HUDEP-2 (cell line): Measurements from ENCODE around the gene MSMP.

Experiments used
- DNase-seq, 76 experiments: peaks; one replicate each; lab custom pipeline; 2025; ENCODE audit not compliant: unreplicated experiment in 76 of 76; lab: John Stamatoyannopoulos, UW

The MSMP gene, protein sequence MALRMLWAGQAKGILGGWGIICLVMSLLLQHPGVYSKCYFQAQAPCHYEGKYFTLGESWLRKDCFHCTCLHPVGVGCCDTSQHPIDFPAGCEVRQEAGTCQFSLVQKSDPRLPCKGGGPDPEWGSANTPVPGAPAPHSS

DNA sequence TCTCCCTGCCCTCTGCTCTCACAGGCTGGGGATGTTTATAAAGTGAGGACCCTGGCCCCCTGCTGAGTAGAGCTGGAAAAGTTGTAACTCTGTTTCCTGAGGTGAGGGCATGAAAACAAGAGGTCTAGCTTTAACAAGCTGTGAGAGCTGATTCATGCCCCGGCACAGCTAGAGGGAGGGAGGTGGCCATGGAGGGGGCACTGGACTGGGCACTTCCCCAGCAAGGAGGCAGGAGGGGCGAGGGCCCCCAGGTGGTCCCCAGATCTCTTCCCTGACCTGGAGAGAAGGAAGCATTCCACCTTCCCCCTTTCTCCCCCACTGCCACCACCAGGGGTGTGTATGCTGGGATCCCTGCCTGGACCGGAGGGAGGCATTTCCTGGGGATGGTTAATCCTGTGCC is at the start of gene MSMP:
TSS of gene MSMP (minus strand) at position 13 of the 400 bp plus-strand sequence. CDS start 147 bp downstream, outside the sequence.
- DNase-seq: no peak

DNA sequence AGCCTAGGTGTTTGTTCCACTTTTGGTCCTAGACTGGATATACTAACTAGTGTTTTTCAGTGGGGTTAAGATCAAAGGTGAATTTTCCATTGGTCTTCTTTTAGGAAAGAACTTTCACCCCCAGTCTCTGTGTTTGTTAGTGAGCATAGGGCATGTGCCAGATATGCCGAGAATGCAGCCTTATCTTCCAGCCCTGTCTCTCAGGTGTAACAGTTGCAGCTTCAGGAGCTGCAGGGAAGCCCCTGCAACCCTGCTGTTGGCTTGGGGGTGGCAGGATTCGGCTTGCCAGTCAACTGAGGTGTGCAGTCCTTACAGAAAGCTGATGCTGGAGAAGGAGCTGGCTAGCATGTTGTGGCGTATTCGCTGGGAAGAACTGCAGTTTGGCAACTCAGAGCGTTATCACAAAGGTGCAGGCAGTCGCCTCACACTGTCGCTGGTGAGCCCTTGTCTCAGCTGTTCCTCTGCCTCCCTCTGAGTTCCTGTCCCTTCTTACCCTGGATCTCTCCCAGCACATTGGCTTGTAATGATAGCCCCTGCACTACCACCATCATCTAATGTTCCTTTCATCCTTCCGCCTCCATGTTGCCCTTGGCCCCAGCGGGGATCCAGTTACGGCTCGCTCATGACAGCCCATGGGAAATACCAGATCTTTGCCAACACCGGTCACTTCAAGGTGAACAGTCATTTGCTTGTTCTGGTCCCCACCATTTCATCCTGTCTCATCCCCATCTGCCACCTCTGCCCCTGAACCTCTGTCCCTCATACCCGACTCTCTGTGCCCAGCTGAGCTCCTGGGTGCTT is 47.5 kb upstream of the MSMP start:
- no peak for DNase-seq

DNA sequence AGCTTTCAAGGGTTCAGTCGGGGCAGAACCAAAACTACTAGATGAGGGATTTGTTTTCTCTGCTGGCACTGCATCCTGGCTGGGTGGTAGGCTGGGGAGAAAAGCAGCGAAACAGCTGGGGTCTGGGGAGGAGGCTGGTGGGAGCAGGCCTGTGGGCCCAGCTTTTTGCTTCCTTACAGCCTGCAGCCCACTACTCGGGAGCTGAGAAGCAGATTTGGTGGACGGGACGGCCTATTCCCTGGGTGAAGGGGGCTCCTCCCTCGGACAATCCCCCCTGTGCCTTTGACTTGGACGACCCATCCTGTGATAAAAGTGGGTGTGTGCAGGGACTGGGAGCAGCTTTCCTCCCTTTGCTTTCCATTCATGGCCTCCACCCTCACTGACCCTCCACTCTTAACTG is 46.5 kb upstream of the MSMP start:
- no peak for DNase-seq

DNA sequence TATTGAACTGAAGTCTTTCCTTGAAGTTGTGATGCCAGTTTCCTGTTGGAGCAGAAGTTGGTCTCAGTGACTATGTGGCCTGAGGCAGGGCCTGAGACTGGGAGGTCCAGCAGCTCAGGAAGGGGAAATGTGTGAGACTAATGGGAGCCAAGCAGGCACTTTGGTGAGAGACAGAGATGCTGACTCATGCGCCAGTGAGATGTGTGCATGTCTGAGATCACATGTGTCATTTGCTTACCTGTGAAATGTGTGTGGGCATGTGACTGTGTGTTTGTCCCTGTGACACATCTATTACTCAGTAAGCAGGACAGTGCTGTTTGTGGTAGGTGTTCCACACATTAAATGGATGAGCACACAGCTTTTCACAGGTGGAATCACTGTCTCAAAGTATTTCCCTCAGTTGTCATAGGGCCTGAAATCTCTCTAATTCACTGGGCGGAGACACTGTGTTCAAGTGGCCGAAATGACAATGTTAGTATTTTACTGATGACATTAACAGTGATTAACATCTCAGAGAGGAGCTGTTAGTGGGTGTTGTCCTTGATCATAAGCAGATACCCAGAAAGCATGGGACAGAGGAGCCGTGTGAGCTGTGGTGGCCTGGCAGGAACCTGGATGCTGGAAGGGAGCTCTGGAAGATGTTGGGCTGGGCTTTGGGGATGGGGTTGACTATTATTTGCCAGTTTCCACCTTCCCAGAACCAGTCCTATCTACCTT is 44.7 kb upstream of the MSMP start:
- peak in 5 of 76 experiments; percentile 1 to 40 (median 6) for DNase-seq

DNA sequence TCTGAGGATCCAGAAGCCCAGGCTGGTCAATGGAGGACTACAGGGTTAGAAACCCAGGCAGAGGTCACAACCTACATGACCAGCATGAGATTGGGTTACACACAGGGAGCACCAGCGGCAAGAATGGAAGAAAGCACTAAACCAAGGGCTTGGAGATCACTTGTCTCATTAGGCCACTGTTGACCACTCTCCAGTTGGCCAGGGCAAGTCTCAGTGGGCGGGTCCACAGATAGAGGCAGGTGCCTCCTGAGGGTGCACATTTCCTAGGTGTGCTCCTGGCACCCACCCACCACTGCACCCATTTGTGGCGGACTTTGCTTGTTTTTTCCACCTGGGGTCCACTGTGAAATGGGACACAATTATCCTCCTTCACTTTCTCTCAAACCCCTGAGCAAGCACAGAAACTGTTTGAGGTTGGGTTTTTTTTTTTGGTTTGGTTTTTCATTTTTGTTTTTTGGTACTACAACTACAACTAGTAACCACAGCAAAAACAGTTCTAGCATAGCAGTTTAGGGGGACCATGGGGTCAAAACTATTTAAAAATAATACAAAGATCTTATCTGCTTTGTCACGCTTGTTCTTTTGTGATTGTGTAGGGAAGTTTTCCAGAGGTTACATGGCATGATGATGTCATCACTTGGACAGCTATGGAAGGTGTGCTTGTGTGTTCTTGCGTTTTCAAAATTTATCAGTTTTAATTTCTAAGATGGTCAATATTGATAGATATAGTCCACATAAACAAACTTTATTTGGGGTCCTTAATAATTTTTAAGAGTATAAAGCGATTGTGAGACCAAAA is 43.4 kb upstream of the MSMP start:
- DNase-seq: no peak

DNA sequence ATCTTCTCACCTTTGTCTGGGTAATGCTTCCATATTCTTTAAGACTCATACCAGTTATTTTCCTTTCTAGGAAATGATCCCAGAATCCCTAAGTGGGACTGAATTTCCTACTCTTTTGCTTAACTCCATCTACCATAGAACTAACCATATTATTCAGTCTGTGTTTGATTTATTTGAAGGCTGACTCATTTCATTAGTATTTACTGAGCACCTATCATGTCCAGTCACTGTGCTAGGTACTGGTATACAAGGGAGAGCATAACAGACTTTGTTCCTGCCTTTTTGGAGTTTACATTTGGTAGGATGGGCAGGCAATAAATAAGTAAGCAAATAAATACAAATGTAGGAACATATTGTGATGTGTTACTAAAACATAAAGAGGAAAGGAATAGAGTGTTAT is 41.6 kb upstream of the MSMP start:
- DNase-seq: no peak

DNA sequence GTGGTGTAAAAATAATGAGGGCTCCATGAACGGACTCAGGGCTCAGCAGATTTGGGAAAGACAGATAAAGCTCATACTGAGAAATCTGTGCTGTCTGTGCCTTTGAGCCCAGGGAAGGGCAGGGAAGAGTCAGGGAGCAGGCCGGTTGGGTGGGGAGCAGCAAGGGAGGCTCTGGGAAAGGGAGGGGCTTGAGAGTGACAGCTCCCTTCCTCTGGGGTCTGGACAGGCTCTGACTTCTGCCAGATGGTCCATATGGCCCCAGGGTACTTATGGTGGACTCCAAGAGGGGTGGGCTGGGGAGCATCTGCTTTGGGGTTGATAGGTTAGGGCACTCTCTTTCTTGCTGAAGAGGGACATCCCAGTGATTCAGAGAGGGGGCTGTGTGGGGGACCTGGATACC is 39.4 kb upstream of the MSMP start:
- no peak for DNase-seq

DNA sequence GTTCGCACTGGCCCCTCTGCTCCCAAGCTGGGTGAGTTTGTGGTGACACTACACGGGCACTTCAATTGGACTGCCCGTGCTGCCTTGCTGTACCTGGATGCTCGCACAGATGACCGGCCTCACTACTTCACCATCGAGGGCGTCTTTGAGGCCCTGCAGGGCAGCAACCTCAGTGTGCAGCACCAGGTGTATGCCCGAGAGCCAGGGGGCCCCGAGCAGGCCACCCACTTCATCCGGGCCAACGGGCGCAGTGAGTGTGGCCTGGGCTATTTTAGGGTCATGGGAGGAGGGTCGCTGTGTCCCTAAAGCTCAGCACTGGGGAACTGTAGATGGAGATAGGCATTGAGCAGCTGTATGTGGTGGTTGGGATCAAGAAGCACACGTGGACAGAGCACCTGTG is 38.8 kb upstream of the MSMP start:
- DNase-seq: no peak

DNA sequence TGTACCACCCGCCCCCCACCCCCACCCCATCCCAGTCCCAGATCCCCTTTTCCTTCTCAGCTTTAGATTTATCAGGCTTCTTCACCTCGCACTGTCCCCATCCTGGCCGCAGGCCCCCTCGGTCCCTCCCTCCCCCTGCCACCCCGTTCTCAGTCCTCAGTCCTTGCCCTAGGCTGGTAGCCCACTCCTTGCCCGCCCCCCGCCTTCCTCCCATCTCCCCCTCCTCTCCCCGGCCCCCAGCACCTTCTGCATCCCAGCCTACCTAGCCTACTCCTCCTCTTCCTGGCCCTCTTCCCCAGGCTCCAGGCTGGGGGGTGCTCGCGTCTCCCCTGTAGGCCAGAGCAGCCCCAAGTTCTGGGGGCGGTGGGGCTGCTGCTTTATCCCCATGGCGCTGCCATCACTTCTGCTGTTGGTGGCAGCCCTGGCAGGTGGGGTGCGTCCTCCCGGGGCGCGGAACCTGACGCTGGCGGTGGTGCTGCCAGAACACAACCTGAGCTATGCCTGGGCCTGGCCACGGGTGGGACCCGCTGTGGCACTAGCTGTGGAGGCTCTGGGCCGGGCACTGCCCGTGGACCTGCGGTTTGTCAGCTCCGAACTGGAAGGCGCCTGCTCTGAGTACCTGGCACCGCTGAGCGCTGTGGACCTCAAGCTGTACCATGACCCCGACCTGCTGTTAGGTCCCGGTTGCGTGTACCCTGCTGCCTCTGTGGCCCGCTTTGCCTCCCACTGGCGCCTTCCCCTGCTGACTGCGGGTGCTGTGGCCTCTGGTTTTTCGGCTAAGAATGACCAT is 38.1 kb upstream of the MSMP start:
- DNase-seq: no peak

DNA sequence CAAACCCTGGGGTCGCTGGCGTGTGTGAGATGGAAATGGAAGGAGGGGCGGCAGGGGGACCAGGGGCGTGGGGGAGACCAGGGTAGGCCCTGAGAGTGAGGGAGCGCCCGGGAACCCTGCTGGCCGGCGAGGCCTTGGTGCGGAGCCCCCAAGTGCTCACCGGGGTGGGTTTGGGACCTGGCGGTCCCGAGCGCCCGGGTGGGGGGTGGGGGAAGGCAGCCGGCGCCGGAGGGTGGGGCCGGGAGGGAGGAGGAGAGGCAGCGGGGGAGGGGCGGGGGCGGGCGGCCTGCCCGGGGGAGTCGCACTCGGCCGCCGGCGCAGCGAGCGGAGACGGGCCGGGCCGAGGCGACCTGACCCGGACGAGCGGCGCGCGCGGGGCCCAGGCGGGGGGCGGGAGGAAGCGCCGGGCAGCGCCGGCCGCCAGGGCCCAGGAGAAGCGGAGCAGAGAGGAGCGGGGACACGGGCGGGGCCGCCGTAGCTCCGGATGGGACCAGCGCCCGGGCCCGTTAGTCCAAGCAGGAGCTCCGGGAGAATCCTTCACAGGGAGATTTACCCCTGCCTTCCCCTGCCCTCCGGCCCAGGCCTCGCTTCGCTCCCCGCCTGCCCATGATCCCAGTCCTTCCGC is 37.3 kb upstream of the MSMP start, which contains the start of gene NPR2:
TSS of gene NPR2 (plus strand) at position 295 of the 625 bp plus-strand sequence. CDS start 818 bp downstream, outside the sequence.
- no peak for DNase-seq

DNA sequence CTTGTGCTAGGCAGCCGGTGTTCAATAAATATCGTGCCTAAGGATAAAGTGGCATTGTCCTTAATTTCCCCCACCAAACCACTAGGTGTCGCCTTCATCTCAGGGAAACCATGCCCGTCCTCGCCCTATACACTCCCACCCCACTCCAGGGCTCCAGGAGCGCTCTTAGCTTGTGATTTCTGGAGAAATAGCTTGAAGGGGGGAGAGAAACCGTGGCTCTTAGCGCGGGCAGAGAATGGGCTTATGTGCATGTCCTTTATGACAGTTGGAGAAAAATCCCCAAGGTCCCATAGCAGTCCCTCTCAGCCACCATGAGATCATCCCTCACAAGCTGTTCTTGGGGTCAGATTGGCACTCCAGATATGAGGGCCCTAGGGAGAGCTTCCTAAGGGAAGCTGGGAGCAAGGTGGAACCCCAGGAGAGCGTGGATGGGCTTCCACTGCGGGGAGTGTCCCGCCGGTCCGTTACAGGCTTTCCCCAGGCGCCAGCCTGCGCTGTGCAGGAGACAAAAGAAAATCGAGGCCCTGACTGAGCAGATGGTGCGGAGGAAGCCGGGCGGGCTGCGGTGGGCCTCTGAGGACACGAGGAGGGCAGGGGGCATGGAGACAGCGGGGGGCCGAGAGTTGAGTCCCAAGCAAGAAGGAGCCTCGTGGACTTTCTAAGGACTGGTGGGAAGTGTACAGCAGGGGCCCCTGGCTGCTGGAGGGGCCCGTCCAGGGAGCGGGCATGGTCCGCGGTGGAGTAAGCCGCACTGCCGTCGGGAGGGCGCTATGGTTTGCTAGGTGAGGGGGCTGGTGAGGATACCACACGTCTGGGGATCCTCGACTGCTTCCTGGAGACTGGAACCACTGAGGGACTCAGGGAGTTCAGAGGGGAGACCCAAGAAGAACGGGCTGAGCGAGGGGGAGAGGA is 36.6 kb upstream of the MSMP start:
- DNase-seq: peak in 51 of 76 experiments; percentile 1 to 64 (median 30)

DNA sequence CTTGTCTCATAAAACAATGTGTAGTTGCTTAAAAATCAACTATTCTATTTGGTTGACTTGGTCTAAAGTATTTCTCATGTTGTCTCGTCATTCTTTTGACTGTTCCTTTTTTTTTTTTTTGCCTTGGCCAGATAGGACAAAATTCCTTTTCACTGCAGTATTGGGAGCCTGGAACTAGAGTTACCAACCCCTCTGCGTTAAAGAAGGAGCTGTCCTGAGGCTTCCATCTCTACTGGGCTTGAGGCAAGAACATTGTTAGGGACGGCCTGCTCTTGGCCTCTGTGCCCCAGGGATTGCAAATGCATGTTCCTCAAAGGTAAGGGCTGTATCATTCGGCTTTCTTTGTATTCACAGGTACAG is 35.9 kb upstream of the MSMP start:
- no peak for DNase-seq

DNA sequence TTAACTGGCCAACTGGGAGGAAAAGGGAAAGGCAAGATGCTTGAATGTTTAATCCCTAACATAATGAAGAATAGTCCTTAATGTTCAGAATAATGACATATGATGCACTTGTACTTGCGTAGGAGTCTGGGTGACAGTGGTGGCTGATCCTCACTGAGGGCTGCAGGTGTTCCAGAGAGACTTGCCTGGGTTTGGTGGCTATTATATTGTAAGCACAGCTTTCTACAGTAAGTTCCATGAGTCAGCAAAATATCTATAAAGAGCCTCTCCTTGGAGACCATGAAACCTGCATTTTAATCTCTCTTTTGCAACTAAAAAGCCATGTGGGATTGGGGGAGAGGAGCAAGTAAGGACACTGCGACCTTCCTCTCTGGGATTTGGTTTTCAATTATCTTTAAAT is 35.5 kb upstream of the MSMP start:
- DNase-seq: no peak

DNA sequence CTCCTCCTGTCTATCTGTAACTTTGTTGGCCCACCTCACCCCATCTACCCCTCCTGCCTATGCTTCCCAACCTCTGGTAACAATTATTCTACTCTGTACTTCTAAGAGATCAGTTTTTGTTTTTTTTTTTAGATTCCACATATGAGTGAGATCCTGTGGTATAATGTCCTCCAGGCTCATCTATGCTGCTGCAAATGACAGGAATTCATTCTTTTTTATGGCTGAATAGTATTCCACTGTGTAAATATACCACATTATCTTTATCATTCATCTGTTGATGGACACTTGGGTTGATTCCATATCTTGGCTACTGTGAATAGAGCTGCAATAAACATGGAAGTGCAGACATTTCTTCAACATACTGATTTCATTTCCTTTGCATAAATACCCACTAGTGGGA is 29.3 kb upstream of the MSMP start:
- no peak for DNase-seq

DNA sequence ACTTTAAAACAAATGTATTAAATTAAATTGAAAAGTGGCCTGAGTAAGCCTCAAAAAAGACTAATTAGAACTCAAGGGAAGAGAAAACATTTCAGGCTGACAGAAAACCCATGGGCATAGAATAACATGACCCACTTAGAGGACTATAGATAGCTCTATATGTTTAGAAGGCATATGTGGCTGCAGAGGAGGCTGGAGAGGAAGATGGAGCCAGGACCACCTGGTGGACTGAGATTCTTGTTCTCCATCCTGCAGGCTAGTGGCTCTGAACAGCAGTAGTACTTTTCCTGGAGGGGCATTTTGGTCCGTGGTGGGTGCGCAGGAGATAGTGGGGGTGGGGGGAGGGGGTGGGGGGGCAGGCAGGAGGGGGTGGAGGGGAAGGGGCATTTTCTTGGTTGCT is 27.0 kb upstream of the MSMP start:
- DNase-seq: no peak

DNA sequence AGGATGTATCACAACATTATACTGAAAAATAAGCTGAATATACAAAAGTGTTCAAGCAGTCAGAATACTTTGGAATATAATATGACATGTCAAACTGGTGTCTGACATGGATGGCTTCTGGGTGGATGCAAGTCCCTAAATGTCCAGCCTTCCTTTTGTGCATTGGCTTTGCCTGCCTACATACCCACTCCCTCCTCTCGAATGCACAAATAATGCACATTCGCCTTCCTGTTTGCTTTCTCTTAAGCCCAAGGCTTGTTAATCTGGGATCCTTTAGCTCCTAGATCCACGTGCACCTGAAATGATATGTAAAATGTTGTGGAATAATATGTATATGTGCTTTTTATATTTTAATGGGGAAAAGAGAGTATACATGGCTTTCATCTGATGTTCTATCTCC is 24.4 kb upstream of the MSMP start:
- no peak for DNase-seq

DNA sequence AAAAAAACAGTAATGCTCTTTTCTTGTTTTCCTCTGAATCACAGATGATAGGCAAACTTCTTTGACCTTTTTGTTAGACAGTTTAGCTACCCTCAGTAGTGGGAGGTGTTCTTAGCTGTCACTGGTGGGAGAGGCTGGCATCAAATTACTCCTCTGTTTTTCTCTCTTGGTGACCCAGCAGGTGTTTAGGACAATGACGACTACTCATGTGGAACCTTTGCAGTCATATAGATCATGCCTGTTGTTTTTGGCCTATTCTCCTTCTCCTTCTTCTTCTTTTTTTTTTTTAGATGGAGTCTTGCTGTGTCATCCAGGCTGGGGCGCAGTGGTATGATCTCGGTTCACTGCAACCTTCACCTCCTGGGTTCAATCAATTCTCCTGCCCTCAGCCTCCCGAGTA is 21.9 kb upstream of the MSMP start:
- no peak for DNase-seq

DNA sequence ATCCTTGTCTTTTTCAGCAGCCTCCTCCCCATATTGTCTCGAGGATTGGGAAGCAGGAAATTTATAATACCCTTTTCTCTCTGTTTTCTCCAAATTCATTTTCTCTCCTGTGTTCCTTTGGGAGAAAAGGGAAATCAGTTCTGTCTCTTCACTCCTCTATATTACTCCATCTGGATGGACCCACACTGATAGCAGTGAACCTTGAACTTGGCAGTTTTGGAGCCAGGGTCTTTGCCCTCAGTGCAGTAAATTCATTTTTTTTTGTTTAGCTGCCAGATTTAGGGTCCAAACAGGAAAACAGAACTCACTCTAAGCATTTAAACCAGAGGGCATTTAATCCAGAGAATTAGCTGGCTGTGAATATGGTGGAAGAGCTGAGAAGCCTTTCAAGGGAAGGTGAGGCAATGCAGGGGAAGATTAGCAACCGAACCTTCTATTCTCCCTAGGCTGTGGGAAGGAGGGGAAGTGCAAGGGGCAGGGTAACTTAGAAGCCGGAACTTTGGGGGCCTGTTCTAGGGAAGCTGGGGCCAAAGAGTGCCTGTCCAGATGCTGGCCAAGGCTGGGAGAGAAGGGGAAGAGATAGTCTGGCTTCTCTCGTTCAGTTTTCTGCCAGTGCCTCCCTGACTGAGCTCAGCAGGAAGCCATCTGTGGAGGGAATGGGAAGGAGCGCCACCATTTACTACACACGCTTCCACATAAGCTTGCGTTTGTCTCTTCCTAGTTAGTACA is 21.0 kb upstream of the MSMP start:
- no peak for DNase-seq
